C4-2B (cell line): ENCODE data around the gene CFAP20DC.

Experiments
- H3K27ac ChIP-seq: fragments of 450-650 bp; 2 replicates; pipeline ENCODE4 v1.5.1; 2017
- ZFX ChIP-seq: fragments of 450-650 bp; IDR thresholded peaks from 2 replicates; pipeline ENCODE4 v1.6.1; 2017
- TF ChIP-seq, protein P1 (sequence below): fragments of 450-650 bp; conservative IDR thresholded peaks from 2 replicates; pipeline ENCODE4 v1.5.1; 2017; ENCODE audit warnings: mild to moderate bottlenecking

Gene CFAP20DC

DNA sequence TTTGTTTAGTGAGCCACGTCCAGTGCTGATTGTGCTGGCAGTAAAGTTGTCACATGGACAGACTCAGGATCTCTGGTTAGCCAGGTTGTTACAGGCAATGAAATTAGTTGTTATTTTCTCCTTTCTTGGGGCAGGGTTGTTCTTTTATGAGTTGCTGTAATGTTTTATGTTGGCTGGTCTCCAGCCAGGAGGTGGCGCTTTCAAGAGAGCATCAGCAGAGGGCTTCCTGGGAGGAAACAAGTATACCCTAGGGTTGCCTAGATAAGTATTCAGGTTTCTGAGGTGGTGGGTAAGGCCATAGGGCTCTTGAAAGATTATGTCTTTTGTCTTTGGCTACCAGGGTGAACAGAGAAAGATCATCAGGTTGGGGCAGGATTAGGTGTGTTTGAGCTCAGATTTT is 14.5 kb upstream of the CFAP20DC start:
- TF ChIP-seq, protein P1, sequence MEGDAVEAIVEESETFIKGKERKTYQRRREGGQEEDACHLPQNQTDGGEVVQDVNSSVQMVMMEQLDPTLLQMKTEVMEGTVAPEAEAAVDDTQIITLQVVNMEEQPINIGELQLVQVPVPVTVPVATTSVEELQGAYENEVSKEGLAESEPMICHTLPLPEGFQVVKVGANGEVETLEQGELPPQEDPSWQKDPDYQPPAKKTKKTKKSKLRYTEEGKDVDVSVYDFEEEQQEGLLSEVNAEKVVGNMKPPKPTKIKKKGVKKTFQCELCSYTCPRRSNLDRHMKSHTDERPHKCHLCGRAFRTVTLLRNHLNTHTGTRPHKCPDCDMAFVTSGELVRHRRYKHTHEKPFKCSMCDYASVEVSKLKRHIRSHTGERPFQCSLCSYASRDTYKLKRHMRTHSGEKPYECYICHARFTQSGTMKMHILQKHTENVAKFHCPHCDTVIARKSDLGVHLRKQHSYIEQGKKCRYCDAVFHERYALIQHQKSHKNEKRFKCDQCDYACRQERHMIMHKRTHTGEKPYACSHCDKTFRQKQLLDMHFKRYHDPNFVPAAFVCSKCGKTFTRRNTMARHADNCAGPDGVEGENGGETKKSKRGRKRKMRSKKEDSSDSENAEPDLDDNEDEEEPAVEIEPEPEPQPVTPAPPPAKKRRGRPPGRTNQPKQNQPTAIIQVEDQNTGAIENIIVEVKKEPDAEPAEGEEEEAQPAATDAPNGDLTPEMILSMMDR, result peak; percentile 20
- TF ChIP-seq ZFX, result no peak
- no peak overlapping the region for H3K27ac ChIP-seq

DNA sequence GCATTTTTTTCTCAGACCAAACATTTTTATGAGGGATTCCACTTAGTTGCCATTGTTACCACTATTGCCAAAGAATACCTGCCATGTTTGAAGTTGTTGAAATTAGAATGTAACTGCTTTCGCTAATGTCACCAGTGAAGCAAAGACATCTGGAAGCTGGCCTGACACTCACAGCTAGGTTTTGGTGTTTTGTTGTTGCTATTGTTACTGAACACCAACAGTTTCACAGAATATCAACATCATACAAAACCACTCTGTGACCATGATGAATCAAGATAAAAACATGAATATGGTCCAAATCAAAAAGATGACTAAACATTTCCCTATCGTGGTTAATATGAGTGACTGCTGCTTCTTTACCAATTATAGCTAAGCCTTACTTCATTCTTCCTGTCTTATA is 6.9 kb upstream of the CFAP20DC start:
- H3K27ac ChIP-seq, result no peak overlapping the region
- no peak for TF ChIP-seq ZFX
- TF ChIP-seq, protein P1, result no peak

DNA sequence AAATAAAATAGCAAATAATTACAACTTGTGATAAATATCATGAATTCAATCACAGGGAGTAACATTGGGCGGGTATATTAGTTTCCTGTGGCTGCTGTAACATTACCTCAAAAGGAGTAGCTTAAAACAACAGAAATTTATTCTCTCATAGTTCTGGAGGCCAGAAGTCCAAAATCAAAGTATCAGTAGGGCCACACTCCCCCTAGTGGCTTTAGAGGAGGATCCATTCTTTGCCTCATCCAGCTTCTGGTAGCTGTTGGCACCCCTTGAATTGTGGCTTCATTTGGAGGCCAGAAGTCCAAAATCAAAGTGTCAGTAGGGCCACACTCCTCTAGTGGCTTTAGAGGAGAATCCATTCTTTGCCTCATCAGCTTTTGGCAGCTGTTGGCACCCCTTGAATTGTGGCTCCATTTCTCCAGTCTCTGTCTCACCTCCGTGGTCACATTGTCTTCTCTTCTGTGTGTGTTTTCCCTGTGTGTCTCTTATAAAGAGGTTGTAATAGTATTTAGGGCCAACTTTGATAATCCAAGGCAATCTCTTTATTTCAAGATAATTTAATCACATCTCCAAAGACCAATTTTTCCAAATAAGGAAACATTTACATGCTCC is 3.1 kb upstream of the CFAP20DC start:
- TF ChIP-seq, protein P1, result peak; percentile 78
- no peak for TF ChIP-seq ZFX
- no peak overlapping the region for H3K27ac ChIP-seq

DNA sequence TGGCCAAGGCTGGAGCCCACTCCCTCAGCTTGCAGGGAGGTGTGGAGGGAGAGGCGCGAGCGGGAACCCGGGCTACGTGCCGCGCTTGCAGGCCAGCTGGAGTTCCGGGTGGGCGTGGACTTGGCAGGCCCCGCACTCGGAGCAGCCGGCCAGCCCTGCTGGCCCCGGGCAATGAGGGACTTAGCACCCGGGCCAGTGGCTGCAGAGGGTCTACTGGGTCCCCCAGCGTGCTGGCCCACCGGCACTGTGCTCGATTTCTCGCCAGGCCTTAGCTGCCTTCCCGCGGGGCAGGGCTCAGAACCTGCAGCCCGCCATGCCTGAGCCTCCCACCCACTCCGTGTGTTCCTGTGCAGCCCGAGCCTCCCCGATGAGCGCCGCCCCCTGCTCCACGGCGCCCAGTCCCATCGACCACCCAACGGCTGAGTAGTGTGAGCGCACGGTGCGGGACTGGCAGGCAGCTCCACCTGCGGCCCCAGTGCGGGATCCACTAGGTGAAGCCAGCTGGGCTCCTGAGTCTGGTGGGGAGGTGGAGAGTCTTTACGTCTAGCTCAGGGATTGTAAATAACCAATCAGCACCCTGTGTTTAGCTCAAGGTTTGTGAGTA is 1.1 kb upstream of the CFAP20DC start:
- peak overlapping the region; percentile 65; the same call in 1 of the 2 replicates for H3K27ac ChIP-seq

DNA sequence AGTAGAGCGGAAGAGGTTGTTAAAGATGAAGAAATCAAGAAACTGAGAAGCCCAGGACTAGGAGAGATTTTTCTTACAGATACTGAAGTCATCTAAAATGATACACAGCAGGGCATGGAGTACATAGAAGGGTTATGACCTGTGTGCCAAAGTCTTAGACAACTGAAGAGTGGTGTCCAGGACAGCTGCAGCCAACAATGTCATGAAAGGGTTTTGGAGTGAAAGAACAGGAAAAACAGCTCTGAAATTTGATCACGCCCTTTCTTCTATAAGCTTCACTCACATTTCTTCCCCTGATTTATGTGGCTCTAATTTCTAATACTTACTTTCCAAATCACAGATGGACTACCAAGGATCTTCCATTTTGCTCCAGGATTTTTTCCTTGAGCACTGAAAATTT is 3.0 kb downstream of the CFAP20DC start:
- TF ChIP-seq ZFX, result no peak
- H3K27ac ChIP-seq, result no peak overlapping the region

DNA sequence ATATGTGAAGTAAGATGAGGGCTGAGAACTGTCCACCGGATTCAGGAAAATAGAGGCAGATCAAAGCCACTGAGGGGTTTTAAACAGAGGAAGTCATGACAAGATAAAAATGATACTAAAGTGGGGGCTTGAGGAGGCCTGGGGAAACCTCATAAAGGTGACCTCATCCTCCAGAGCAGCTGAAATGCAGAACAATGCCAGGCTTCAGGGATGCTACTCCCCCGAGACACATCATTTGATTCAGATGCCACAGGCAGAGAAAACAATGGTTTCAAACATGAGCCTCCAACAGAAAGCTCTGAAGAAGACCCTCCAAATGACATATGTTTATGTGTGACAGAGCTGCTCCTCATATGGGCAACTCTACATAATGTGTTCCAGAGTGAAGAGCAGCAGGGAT is 6.4 kb downstream of the CFAP20DC start:
- no peak overlapping the region for H3K27ac ChIP-seq

DNA sequence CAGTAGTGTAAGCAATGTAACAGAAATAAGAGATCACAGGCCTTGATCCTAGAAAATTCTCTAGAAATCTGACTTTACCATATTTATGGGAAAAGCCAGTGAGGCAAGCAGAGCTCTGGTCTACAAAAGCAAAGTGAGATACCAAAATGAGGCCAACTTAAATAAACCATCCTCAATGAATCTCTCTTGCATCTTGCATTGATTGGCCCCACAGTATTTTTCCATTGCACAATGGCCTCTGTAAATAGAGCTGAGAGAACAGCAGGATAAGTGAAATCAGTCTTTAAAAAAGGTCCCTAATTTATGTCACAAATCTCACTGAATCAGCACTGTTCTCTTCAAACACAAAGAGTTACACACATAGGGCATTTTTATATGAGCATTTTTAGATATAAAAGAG is 8.9 kb downstream of the CFAP20DC start:
- no peak for TF ChIP-seq ZFX
- TF ChIP-seq, protein P1, result no peak
- H3K27ac ChIP-seq, result no peak overlapping the region

More for the DNA sequence above, 6.4 kb downstream of the CFAP20DC start:
- TF ChIP-seq ZFX, result no peak
- TF ChIP-seq, protein P1, result no peak

DNA sequence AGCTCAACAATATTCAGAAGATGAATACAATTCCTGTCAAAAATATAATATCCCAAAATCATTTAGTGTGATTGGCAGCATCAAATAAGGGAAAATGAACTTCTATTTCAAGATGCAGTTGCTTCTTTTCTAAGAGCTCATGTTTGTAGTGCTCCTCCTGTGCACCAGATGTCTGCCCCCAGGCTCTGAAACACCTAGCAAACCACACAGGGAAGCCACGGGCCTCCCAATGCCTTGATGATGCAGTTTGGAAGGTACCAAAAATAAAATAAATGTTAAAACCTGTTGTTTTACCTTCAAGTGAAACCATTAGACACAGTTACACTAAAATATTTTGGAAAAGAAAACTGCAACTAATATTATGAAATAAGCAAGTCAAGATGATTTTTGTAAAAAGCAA is 22.2 kb downstream of the CFAP20DC start:
- no peak for TF ChIP-seq ZFX
- TF ChIP-seq, protein P1, result no peak
- no peak overlapping the region for H3K27ac ChIP-seq
